Uterus (tissue), 4 donors: Measurements from ENCODE around the gene TTLL9. TPM values are rescaled to one million over a fixed set of nuclear protein-coding genes. Genes with fewer than 3 reads are reported as not detected.

Source experiments
- DNase-seq, 2 donors: peaks; one replicate each; pipeline ENCODE4 v3.0.0-alpha.2; 2019 to 2020
- H3K27ac ChIP-seq, 2 donors: fragments of 200-600 bp; sonication (generic); 1 replicate in 1 of 2; 2 replicates in 1 of 2; pipeline ENCODE4 v1.5.1; 2016 to 2018
- H3K27me3 ChIP-seq, 2 donors: fragments of 200-600 bp; sonication (generic); one replicate each; pipeline ENCODE4 v1.5.1; 2018 to 2019; ENCODE audit warnings: control low read depth in 1 of 2
- H3K36me3 ChIP-seq, 2 donors: fragments of 200-600 bp; sonication (generic); one replicate each; pipeline ENCODE4 v1.5.1; 2019; ENCODE audit warnings: control low read depth in 1 of 2
- H3K4me1 ChIP-seq, 2 donors: fragments of 200-600 bp; sonication (generic); one replicate each; pipeline ENCODE4 v1.5.1; 2018 to 2019; ENCODE audit warnings: control low read depth in 1 of 2
- H3K4me3 ChIP-seq, 2 donors: fragments of 200-600 bp; sonication (generic); 1 replicate in 1 of 2; 2 replicates in 1 of 2; pipeline ENCODE4 v1.5.1; 2018 to 2019; ENCODE audit warnings: mild to moderate bottlenecking in 1 of 2
- H3K9me3 ChIP-seq, 2 donors: fragments of 200-600 bp; sonication (generic); one replicate each; pipeline ENCODE4 v1.5.1; 2019; ENCODE audit warnings: control low read depth in 1 of 2
- CTCF ChIP-seq, 4 experiments: fragments of 200-600 bp in 2 of 4; fragments of 450-650 bp in 2 of 4; sonication (generic) in 2 of 4; IDR thresholded peaks; one replicate each; pipeline ENCODE4 v1.5.1; 2016 to 2019; ENCODE audit warnings: antibody characterized with exemption in 4 of 4, mild to moderate bottlenecking in 2 of 4, moderate library complexity in 1 of 4
- POLR2A ChIP-seq, 2 donors: fragments of 450-650 bp; IDR thresholded peaks; one replicate each; pipeline ENCODE4 v1.6.1; 2016; ENCODE audit warnings: antibody characterized with exemption in 2 of 2, mild to moderate bottlenecking in 1 of 2, moderate library complexity in 1 of 2
- intact Hi-C: fragments of 100-400 bp; cut with DNase I; formaldehyde crosslinking; loops from one replicate; pipeline ENCODE4 v1.15.1; 2023; ENCODE audit warnings: low total_unique reads
- total RNA-seq, 4 donors: library from RNA; depleted of rRNA in 3 of 4; stranded (reverse); fragments of >200 nt in 3 of 4; gene quantifications; one replicate each; pipeline versions ENCODE4 v1.1.0 to v1.2.4, GENCODE V29; 2014 to 2023
- donor health status: DM: yes; HTN: yes; CAD: no.

Gene TTLL9
- total RNA-seq, 4 donors from 2014 or later: under 0.01 to 2.9 (median 0.91) TPM; not detected in 1

GRCh38 chr20:31890646-31891045, 20.2 kb downstream of the TTLL9 start:
- DNase-seq: no peak
- H3K9me3 ChIP-seq: no peaks in the 10 kb centered on the region
- H3K4me1 ChIP-seq: no peaks in the 10 kb centered on the region
- no peak for TF ChIP-seq CTCF (IDR thresholded peaks at IDR 0.05)
- TF ChIP-seq POLR2A (IDR thresholded peaks at IDR 0.05): no peak
- no peaks in the 10 kb centered on the region for H3K36me3 ChIP-seq
- intact Hi-C loops: no loop called here
- H3K4me3 ChIP-seq: no peak overlapping the region
- no peaks in the 10 kb centered on the region for H3K27me3 ChIP-seq
- H3K27ac ChIP-seq: no peak overlapping the region

DNA sequence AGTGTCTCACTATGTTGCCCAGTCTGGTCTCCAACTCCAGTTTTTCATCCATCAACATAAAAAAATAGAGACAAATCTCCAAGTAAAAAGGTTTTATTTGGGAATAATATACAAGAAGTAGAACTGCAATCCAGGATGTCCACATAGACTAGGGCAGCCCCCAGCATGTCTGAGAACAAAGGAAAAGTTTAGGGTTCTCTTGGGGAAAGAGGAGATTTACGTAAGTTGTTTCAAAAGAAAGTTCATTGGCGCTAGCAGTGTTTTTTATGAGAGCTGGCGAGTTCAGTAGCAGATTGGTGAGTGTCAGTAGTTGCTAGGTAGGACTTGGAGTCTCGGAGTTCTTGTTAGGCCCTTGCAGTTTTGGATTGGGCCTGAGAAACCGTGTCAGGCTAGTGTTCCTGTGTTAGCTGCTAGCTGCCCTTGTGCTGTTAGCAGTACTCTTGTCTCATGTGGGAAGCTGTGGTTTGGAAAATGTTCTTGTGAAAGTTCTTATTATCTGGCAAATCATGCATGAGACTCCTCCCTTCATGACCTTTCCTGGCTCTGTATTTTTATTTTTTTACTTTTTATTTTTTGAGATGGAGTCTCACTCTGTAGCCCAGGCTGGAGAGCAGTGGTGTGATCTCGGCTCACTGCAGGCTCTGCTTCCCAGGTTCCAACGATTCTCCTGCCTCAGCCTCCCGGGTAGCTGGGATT, 24.7 kb downstream of the TTLL9 start:
- no peaks in the 10 kb centered on the region for H3K27me3 ChIP-seq
- H3K4me3 ChIP-seq: no peak overlapping the region
- H3K4me1 ChIP-seq: no peaks in the 10 kb centered on the region
- H3K36me3 ChIP-seq: no peaks in the 10 kb centered on the region
- peak overlapping the region; percentile 45 to 77 for H3K27ac ChIP-seq
- intact Hi-C loops: no loop called here
- peak; percentile 49 to 82 for DNase-seq
- no peaks in the 10 kb centered on the region for H3K9me3 ChIP-seq
- TF ChIP-seq CTCF (IDR thresholded peaks at IDR 0.05) (no peak), POLR2A (IDR thresholded peaks at IDR 0.05) (peak in 1 of 2 donors; percentile 45)

DNA sequence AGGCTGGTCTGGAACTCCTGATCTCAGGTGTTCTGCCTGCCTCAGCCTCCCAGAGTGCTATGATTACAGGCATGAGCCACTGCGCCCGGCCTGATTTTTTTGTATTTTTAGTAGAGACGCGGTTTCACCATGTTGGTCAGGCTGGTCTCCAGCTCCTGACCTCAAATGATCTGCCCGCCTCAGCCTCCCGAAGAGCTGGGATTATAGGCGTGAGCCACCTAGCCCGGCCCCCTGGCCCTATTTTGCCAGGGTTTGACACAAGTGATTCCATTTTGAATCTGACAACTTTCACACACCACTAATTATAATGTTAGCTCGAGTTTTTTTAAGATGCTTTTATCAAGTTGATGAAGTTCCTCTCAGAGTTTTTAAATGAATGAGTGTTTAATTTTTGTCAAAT, 25.6 kb downstream of the TTLL9 start:
- Histone ChIP-seq H3K9me3 (no peaks in the 10 kb centered on the region), H3K27me3 (no peaks in the 10 kb centered on the region), H3K4me1 (no peaks in the 10 kb centered on the region), H3K4me3 (no peak overlapping the region), H3K27ac (peak overlapping the region; percentile 43 to 77), H3K36me3 (no peaks in the 10 kb centered on the region)
- no peak for DNase-seq
- no peak for TF ChIP-seq CTCF (IDR thresholded peaks at IDR 0.05)
- intact Hi-C loops: no loop called here

DNA sequence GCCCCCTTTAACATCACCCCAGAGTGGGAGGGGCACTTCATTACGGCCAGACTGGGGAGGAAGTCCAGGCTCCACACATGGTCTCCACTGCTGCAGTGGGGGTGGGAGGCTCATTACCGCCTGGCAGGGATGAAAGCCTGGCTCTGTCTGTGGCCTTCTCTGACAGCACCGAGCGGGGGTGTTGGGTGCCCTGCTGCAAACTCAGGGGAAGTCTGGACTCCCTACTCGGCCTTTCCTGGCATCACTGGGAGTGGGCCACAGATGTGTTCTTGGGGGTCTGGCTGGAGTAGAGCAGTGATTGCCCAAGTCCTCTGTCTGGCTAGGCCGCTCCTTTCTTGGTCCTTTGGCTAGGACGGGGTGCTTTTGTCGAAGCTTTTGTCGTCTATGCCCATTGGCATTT, 27.1 kb downstream of the TTLL9 start:
- H3K4me3 ChIP-seq: no peak overlapping the region
- no peaks in the 10 kb centered on the region for H3K4me1 ChIP-seq
- TF ChIP-seq POLR2A (IDR thresholded peaks at IDR 0.05): no peak
- no peak for TF ChIP-seq CTCF (IDR thresholded peaks at IDR 0.05)
- no peak for DNase-seq
- no peak overlapping the region for H3K27ac ChIP-seq
- intact Hi-C loops: no loop called here
- H3K36me3 ChIP-seq: no peaks in the 10 kb centered on the region
- no peaks in the 10 kb centered on the region for H3K9me3 ChIP-seq
- H3K27me3 ChIP-seq: no peaks in the 10 kb centered on the region

DNA sequence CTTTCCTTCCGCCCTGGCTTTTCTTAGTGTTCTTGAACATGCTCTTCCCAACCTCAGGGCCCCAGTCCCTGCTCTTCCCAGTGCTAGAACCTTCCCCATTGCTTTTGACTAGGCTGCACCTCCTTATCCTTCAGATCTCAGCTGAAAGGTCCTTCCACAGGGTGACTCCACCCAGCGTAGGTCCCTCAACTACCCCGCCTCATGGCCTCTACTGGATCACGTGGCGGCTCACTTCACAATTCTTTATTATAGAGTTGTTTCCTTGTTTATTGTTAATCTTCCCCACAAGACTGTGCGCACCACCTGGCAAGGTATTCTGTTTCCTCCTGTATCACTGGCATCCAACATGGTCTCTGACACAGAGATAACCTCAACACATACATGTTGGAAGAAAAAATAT, 31.2 kb downstream of the TTLL9 start:
- no peak for TF ChIP-seq POLR2A (IDR thresholded peaks at IDR 0.05)
- TF ChIP-seq CTCF (IDR thresholded peaks at IDR 0.05): no peak
- no peak for DNase-seq
- H3K4me3 ChIP-seq: no peak overlapping the region
- H3K4me1 ChIP-seq: no peaks in the 10 kb centered on the region
- no peaks in the 10 kb centered on the region for H3K27me3 ChIP-seq
- intact Hi-C loops: no loop called here
- no peaks in the 10 kb centered on the region for H3K9me3 ChIP-seq
- no peaks in the 10 kb centered on the region for H3K36me3 ChIP-seq
- no peak overlapping the region for H3K27ac ChIP-seq
